IMR-90 (cell line): ENCODE results near the gene RNF213. TPM values are rescaled to one million over a fixed set of nuclear protein-coding genes. Genes with fewer than 3 reads are reported as not detected.

ENCODE experiments used
- ATAC-seq: fragments of 200-7000 bp; cut with Tn5 transposase; 2 replicates; pipeline ENCODE4 v1.9.1; 2020; ENCODE audit warnings: low read depth, mild to moderate bottlenecking, moderate library complexity
- BruUV-seq: library from RNA; stranded (reverse); fragments of 400-500 nt; replicated peaks from 2 replicates; lab custom pipeline; 2021; lab: Mats Ljungman, UMichigan
- CTCF ChIA-PET: fragments of 300-600 bp; formaldehyde crosslinking; extraction: SDS; loops from one replicate; lab custom pipeline; 2021; ENCODE audit warnings: antibody characterized with exemption; lab: Yijun Ruan, JAX
- POLR2A ChIA-PET: fragments of 300-600 bp; sonication (Branson Sonifier 250); formaldehyde crosslinking; loops from one replicate; lab custom pipeline; 2022; ENCODE audit warnings: antibody characterized with exemption; ENCODE audit not compliant: unreplicated experiment; lab: Charles Lee
- DNase-seq: peaks from one replicate; pipeline ENCODE4 v3.0.0; 2013
- H2AFZ ChIP-seq: replicated peaks from 2 replicates; pipeline ENCODE3; 2013; ENCODE audit warnings: low read length, mild to moderate bottlenecking; ENCODE audit not compliant: poor library complexity
- H2AK5ac ChIP-seq: 2 replicates; pipeline ENCODE4 v1.6.1; 2013; ENCODE audit warnings: low read depth, low read length, inconsistent platforms
- H2AK9ac ChIP-seq: replicated peaks from 2 replicates; pipeline ENCODE3; 2013; ENCODE audit warnings: mild to moderate bottlenecking, low read depth, low read length, moderate library complexity; ENCODE audit not compliant: poor library complexity
- H2BK120ac ChIP-seq: 2 replicates; pipeline ENCODE4 v1.6.1; 2013; ENCODE audit warnings: low read depth, low read length, inconsistent platforms
- H2BK15ac ChIP-seq: 3 replicates; pipeline ENCODE4 v1.6.1; 2013; ENCODE audit warnings: low read depth, low read length, inconsistent platforms
- H2BK20ac ChIP-seq: 2 replicates; pipeline ENCODE4 v1.6.1; 2013; ENCODE audit warnings: low read depth, mild to moderate bottlenecking, inconsistent platforms, low read length, moderate library complexity
- H2BK5ac ChIP-seq: 2 replicates; pipeline ENCODE4 v1.6.1; 2013; ENCODE audit warnings: mild to moderate bottlenecking, low read depth, low read length, inconsistent platforms; ENCODE audit not compliant: poor library complexity, severe bottlenecking
- H3K14ac ChIP-seq: replicated peaks from 2 replicates; pipeline ENCODE4 v1.6.1; 2013; ENCODE audit warnings: low read depth, low read length, inconsistent platforms
- H3K18ac ChIP-seq: 2 replicates; pipeline ENCODE4 v1.6.1; 2013; ENCODE audit warnings: low read depth, low read length, control low read depth
- H3K23ac ChIP-seq: 2 replicates; pipeline ENCODE4 v1.6.1; 2013; ENCODE audit warnings: low read depth, low read length, inconsistent platforms
- H3K27ac ChIP-seq: 2 replicates; pipeline ENCODE4 v1.5.1; 2013; ENCODE audit warnings: mild to moderate bottlenecking, control low read depth, low read length; ENCODE audit not compliant: insufficient read depth
- H3K27me3 ChIP-seq: 2 replicates; pipeline ENCODE4 v1.6.1; 2013; ENCODE audit warnings: low read length; ENCODE audit not compliant: control insufficient read depth, insufficient read depth
- H3K36me3 ChIP-seq: 2 replicates; pipeline ENCODE4 v1.6.1; 2013; ENCODE audit warnings: low read length, mixed read lengths; ENCODE audit not compliant: control insufficient read depth, insufficient read depth
- H3K4ac ChIP-seq: 2 replicates; pipeline ENCODE4 v1.6.1; 2013; ENCODE audit warnings: low read depth, low read length, inconsistent platforms
- H3K4me1 ChIP-seq: 2 replicates; pipeline ENCODE4 v1.6.1; 2013; ENCODE audit warnings: low read length, mixed read lengths; ENCODE audit not compliant: control insufficient read depth, insufficient read depth
- H3K4me2 ChIP-seq: 2 replicates; pipeline ENCODE4 v1.6.1; 2013; ENCODE audit warnings: low read depth, mild to moderate bottlenecking, control low read depth, low read length, moderate library complexity
- H3K4me3 ChIP-seq: 2 replicates; pipeline ENCODE4 v1.5.1; 2013; ENCODE audit warnings: low read depth, mild to moderate bottlenecking, control low read depth, low read length, moderate library complexity; ENCODE audit not compliant: insufficient read depth
- H3K56ac ChIP-seq: 2 replicates; pipeline ENCODE4 v1.6.1; 2013; ENCODE audit warnings: low read length, inconsistent platforms; ENCODE audit not compliant: insufficient read depth; ENCODE audit errors: extremely low read depth
- H3K79me1 ChIP-seq, 2 experiments: 2 replicates each; pipeline ENCODE4 v1.6.1; 2013; ENCODE audit warnings: low read length in 2 of 2, inconsistent platforms in 1 of 2, low read depth in 1 of 2
- H3K9ac ChIP-seq: 2 replicates; pipeline ENCODE4 v1.6.1; 2013; ENCODE audit warnings: low read depth, low read length, control low read depth
- H3K9me1 ChIP-seq: 2 replicates; pipeline ENCODE4 v1.6.1; 2013; ENCODE audit warnings: low read length, inconsistent platforms; ENCODE audit not compliant: insufficient read depth
- H3K9me3 ChIP-seq: 2 replicates; pipeline ENCODE4 v1.6.1; 2013; ENCODE audit warnings: low read length; ENCODE audit not compliant: control insufficient read depth, insufficient read depth
- H4K20me1 ChIP-seq: 2 replicates; pipeline ENCODE4 v1.6.1; 2013; ENCODE audit warnings: low read length, inconsistent platforms; ENCODE audit not compliant: insufficient read depth
- H4K5ac ChIP-seq: 2 replicates; pipeline ENCODE4 v1.6.1; 2013; ENCODE audit warnings: mild to moderate bottlenecking, low read depth, low read length, control low read depth
- H4K8ac ChIP-seq, 2 experiments: 2 replicates each; pipeline ENCODE4 v1.6.1; 2013; ENCODE audit warnings: low read depth in 2 of 2, low read length in 2 of 2, control low read depth in 1 of 2, inconsistent platforms in 1 of 2
- H4K91ac ChIP-seq: 2 replicates; pipeline ENCODE4 v1.6.1; 2013; ENCODE audit warnings: low read depth, low read length, inconsistent platforms; ENCODE audit not compliant: insufficient read depth
- CEBPB ChIP-seq: IDR thresholded peaks from 2 replicates; pipeline ENCODE4 v1.6.1; 2012; ENCODE audit warnings: low read depth, low read length, improper control_type of control experiment
- CHD1 ChIP-seq: IDR thresholded peaks from 2 replicates; pipeline ENCODE4 v1.6.1; 2012; ENCODE audit warnings: low read depth, low read length, improper control_type of control experiment
- RCOR1 ChIP-seq: IDR thresholded peaks from 2 replicates; pipeline ENCODE4 v1.6.1; 2012; ENCODE audit warnings: mild to moderate bottlenecking, low read length, improper control_type of control experiment; ENCODE audit not compliant: insufficient replicate concordance
- WGBS, 2 experiments: methylation state at CpG; one replicate each; pipeline versions ENCODE4 v1.1.5 to v1.1.7; 2013; ENCODE audit warnings: missing lambda C conversion rate in 2 of 2; ENCODE audit not compliant: insufficient read length in 1 of 2; ENCODE audit errors: extremely low coverage in 2 of 2; 5-methylcytosine and 5-hydroxymethylcytosine counted together
- dilution Hi-C: fragments of 300-500 bp; cut with HindIII; formaldehyde crosslinking; loops from one replicate; pipeline ENCODE4 v1.14.3; 2018; ENCODE audit warnings: low sequenced_read_pairs; ENCODE audit not compliant: unreplicated experiment
- in situ Hi-C: fragments of 300-500 bp; cut with MboI; formaldehyde crosslinking; loops from 3 replicates; pipeline ENCODE4 v1.14.3; 2019; ENCODE audit warnings: low sequenced_read_pairs, inconsistent platforms, mixed read lengths
- intact Hi-C: fragments of 100-400 bp; cut with micrococcal nuclease; formaldehyde crosslinking; loops from 2 replicates; pipeline ENCODE4 v1.10.0; 2022
- polyA plus RNA-seq, 3 experiments: library from polyadenylated mRNA; depleted of rRNA; stranded (reverse); fragments of >200 nt; gene quantifications; 2 replicates each; pipeline ENCODE4 v1.2.3, GENCODE V29; 2012; ENCODE audit warnings: low replicate concordance in 1 of 3
- total RNA-seq: library from RNA; depleted of rRNA; stranded (reverse); fragments of >200 nt; gene quantifications from 2 replicates; pipeline ENCODE4 v1.2.3, GENCODE V29; 2012

The RNF213 gene
- total and polyA plus RNA-seq, 2 of the 4 experiments (the other 2 are of a cell fraction), result 23.4 to 36.0 TPM

DNA sequence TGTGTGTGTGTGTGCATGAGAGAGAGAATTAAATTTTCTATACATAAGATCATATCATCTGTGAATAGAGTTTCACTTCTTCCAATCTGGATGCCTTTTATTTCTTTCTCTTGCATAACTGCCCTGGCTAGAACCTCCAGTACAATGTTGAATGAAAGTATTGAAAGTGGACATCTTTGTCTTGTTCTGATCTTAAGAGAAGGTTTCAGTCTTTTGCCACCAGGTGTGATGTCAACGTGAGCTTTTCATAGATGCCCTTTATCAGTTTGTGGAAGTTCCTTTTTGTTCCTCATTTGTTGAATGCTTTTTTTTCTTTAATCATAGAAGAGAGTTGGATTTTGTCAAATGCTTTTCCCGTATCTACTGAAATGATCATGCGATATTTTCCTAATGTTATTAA, 63.3 kb downstream of the RNF213 start:
- no peak overlapping the region for H2BK15ac ChIP-seq
- no peaks in the 10 kb centered on the region; the same call in 1 of the 2 replicates for H4K20me1 ChIP-seq
- no peak overlapping the region for H4K5ac ChIP-seq
- no peak overlapping the region for H3K4me2 ChIP-seq
- dilution Hi-C loops, result no loop called here
- no peak overlapping the region for H3K14ac ChIP-seq
- H3K27me3 ChIP-seq, result no peaks in the 10 kb centered on the region
- no peak overlapping the region for H2AK5ac ChIP-seq
- H3K4ac ChIP-seq, result no peak overlapping the region
- no peak overlapping the region for H3K9ac ChIP-seq
- H2AFZ ChIP-seq, result no peak overlapping the region
- no peak overlapping the region for H3K23ac ChIP-seq
- peaks cover 61% of the 10 kb centered on the region for H3K36me3 ChIP-seq
- intact Hi-C loops, result no loop called here
- H3K56ac ChIP-seq, result no peak overlapping the region
- peaks cover 0 to 14% of the 10 kb centered on the region in 2 experiments; a peak in 2 of 4 replicates for H3K79me1 ChIP-seq
- H2BK120ac ChIP-seq, result no peak overlapping the region
- no peak for ATAC-seq
- WGBS, 2 experiments, result no CpG with 5 or more reads among the region's 3 CpGs
- no peak overlapping the region for H3K4me3 ChIP-seq
- ChIA-PET CTCF (no interaction called here), POLR2A (no interaction called here)
- no peak overlapping the region for H4K91ac ChIP-seq
- BruUV-seq, result no TSS peak
- H2BK5ac ChIP-seq, result no peak overlapping the region
- no peak for TF ChIP-seq RCOR1
- no peak for TF ChIP-seq CHD1
- TF ChIP-seq CEBPB, result no peak
- no peaks in the 10 kb centered on the region; the same call in 1 of the 2 replicates for H3K9me1 ChIP-seq
- no peak overlapping the region for H2BK20ac ChIP-seq
- H3K9me3 ChIP-seq, result no peaks in the 10 kb centered on the region
- no peak for DNase-seq
- H3K27ac ChIP-seq, result no peak overlapping the region
- H3K18ac ChIP-seq, result no peak overlapping the region
- no peak overlapping the region for H2AK9ac ChIP-seq
- H3K4me1 ChIP-seq, result no peaks in the 10 kb centered on the region
- in situ Hi-C loops, result no loop called here
- H4K8ac ChIP-seq, result no peak overlapping the region
